Measurements from ENCODE around the gene DHDDS.

DHDDS gene

GRCh38 chr1:26449868-26450267 is 17.7 kb downstream of the DHDDS start:
- no peak overlapping the region for H3K9ac ChIP-seq (ENCODE audit: low read depth, low read length)
- H3K4me1 ChIP-seq (ENCODE audit: insufficient read depth, low read length) = peaks cover 4% of the 10 kb centered on the region; the same call in 1 of the 2 replicates
- peaks cover 23% of the 10 kb centered on the region for H3K36me3 ChIP-seq (ENCODE audit: insufficient read depth, low read length)
- H3K9me3 ChIP-seq (ENCODE audit: control insufficient read depth, insufficient read depth, low read length) = no peaks in the 10 kb centered on the region

GRCh38 chr1:26450908-26451307 is 18.8 kb downstream of the DHDDS start:
- Histone ChIP-seq H3K4me1 (ENCODE audit: insufficient read depth, low read length) (peaks cover 4% of the 10 kb centered on the region; the same call in 1 of the 2 replicates), H3K36me3 (ENCODE audit: insufficient read depth, low read length) (peaks cover 23% of the 10 kb centered on the region), H3K9me3 (ENCODE audit: control insufficient read depth, insufficient read depth, low read length) (no peaks in the 10 kb centered on the region), H3K9ac (ENCODE audit: low read depth, low read length) (no peak overlapping the region)

GRCh38 chr1:26452459-26453183 is 20.5 kb downstream of the DHDDS start:
- no peak overlapping the region for H3K9ac ChIP-seq (ENCODE audit: low read depth, low read length)
- H3K4me1 ChIP-seq (ENCODE audit: insufficient read depth, low read length) = peaks cover 3% of the 10 kb centered on the region; the same call in 1 of the 2 replicates
- H3K36me3 ChIP-seq (ENCODE audit: insufficient read depth, low read length) = peaks cover 19% of the 10 kb centered on the region
- no peaks in the 10 kb centered on the region for H3K9me3 ChIP-seq (ENCODE audit: control insufficient read depth, insufficient read depth, low read length)

GRCh38 chr1:26459148-26459547 is 27.0 kb downstream of the DHDDS start:
- Histone ChIP-seq H3K9ac (ENCODE audit: low read depth, low read length) (no peak overlapping the region), H3K36me3 (ENCODE audit: insufficient read depth, low read length) (peaks cover 7% of the 10 kb centered on the region), H3K9me3 (ENCODE audit: control insufficient read depth, insufficient read depth, low read length) (no peaks in the 10 kb centered on the region), H3K4me1 (ENCODE audit: insufficient read depth, low read length) (no peaks in the 10 kb centered on the region)

- H3K9ac ChIP-seq (ENCODE audit: low read depth, low read length) = no peak overlapping the region
- H3K36me3 ChIP-seq (ENCODE audit: insufficient read depth, low read length) = peaks cover 7% of the 10 kb centered on the region
- no peaks in the 10 kb centered on the region for H3K4me1 ChIP-seq (ENCODE audit: insufficient read depth, low read length)
- H3K9me3 ChIP-seq (ENCODE audit: control insufficient read depth, insufficient read depth, low read length) = no peaks in the 10 kb centered on the region
These were observed 27.5 kb downstream of the DHDDS start for GRCh38 chr1:26459573-26460031.

- peaks cover 10% of the 10 kb centered on the region for H3K36me3 ChIP-seq (ENCODE audit: insufficient read depth, low read length)
- H3K9ac ChIP-seq (ENCODE audit: low read depth, low read length) = no peak overlapping the region
- H3K4me1 ChIP-seq (ENCODE audit: insufficient read depth, low read length) = peaks cover 7% of the 10 kb centered on the region
- no peaks in the 10 kb centered on the region for H3K9me3 ChIP-seq (ENCODE audit: control insufficient read depth, insufficient read depth, low read length)
These were observed 36.8 kb downstream of the DHDDS start for GRCh38 chr1:26468911-26469310.

GRCh38 chr1:26469558-26469957 is 37.4 kb downstream of the DHDDS start:
- H3K4me1 ChIP-seq (ENCODE audit: insufficient read depth, low read length) = peaks cover 7% of the 10 kb centered on the region
- H3K36me3 ChIP-seq (ENCODE audit: insufficient read depth, low read length) = peaks cover 15% of the 10 kb centered on the region
- H3K9ac ChIP-seq (ENCODE audit: low read depth, low read length) = no peak overlapping the region
- no peaks in the 10 kb centered on the region for H3K9me3 ChIP-seq (ENCODE audit: control insufficient read depth, insufficient read depth, low read length)

GRCh38 chr1:26470878-26471497 is 38.9 kb downstream of the DHDDS start:
- peak overlapping the region; percentile 73 for H3K9ac ChIP-seq (ENCODE audit: low read depth, low read length)
- H3K36me3 ChIP-seq (ENCODE audit: insufficient read depth, low read length) = peaks cover 16% of the 10 kb centered on the region
- H3K9me3 ChIP-seq (ENCODE audit: control insufficient read depth, insufficient read depth, low read length) = no peaks in the 10 kb centered on the region
- H3K4me1 ChIP-seq (ENCODE audit: insufficient read depth, low read length) = peaks cover 7% of the 10 kb centered on the region

GRCh38 chr1:26471498-26472319 is 39.6 kb downstream of the DHDDS start:
- H3K36me3 ChIP-seq (ENCODE audit: insufficient read depth, low read length) = peaks cover 19% of the 10 kb centered on the region

GRCh38 chr1:26472320-26472900 is 40.3 kb downstream of the DHDDS start, which contains the start of gene HMGN2:
TSS of gene HMGN2 (plus strand) at chr1:26472440. CDS start at chr1:26472613, 173 bp downstream.
- Histone ChIP-seq H3K4me1 (ENCODE audit: insufficient read depth, low read length) (peaks cover 7% of the 10 kb centered on the region), H3K9me3 (ENCODE audit: control insufficient read depth, insufficient read depth, low read length) (no peaks in the 10 kb centered on the region), H3K36me3 (ENCODE audit: insufficient read depth, low read length) (peaks cover 24% of the 10 kb centered on the region), H3K9ac (ENCODE audit: low read depth, low read length) (peak within 1 kb of the TSS; percentile 76)

More at GRCh38 chr1:26471498-26472319, 39.6 kb downstream of the DHDDS start:
- Histone ChIP-seq H3K9ac (ENCODE audit: low read depth, low read length) (peak overlapping the region; percentile 73), H3K4me1 (ENCODE audit: insufficient read depth, low read length) (peaks cover 7% of the 10 kb centered on the region), H3K9me3 (ENCODE audit: control insufficient read depth, insufficient read depth, low read length) (no peaks in the 10 kb centered on the region)

- peak overlapping the region; percentile 76; the same call in 1 of the 2 replicates for H3K9ac ChIP-seq (ENCODE audit: low read depth, low read length)
- H3K4me1 ChIP-seq (ENCODE audit: insufficient read depth, low read length) = peaks cover 7% of the 10 kb centered on the region
- no peaks in the 10 kb centered on the region for H3K9me3 ChIP-seq (ENCODE audit: control insufficient read depth, insufficient read depth, low read length)
- peaks cover 24% of the 10 kb centered on the region for H3K36me3 ChIP-seq (ENCODE audit: insufficient read depth, low read length)
These were observed 41.1 kb downstream of the DHDDS start for GRCh38 chr1:26472901-26473845.

GRCh38 chr1:26474818-26475217 is 42.7 kb downstream of the DHDDS start:
- peaks cover 7% of the 10 kb centered on the region for H3K4me1 ChIP-seq (ENCODE audit: insufficient read depth, low read length)
- H3K9me3 ChIP-seq (ENCODE audit: control insufficient read depth, insufficient read depth, low read length) = no peaks in the 10 kb centered on the region
- H3K9ac ChIP-seq (ENCODE audit: low read depth, low read length) = no peak overlapping the region
- H3K36me3 ChIP-seq (ENCODE audit: insufficient read depth, low read length) = peaks cover 24% of the 10 kb centered on the region

- Histone ChIP-seq H3K4me1 (ENCODE audit: insufficient read depth, low read length) (peaks cover 2% of the 10 kb centered on the region; the same call in 1 of the 2 replicates), H3K36me3 (ENCODE audit: insufficient read depth, low read length) (peaks cover 24% of the 10 kb centered on the region), H3K9ac (ENCODE audit: low read depth, low read length) (no peak overlapping the region), H3K9me3 (ENCODE audit: control insufficient read depth, insufficient read depth, low read length) (no peaks in the 10 kb centered on the region)
These were observed 43.9 kb downstream of the DHDDS start for GRCh38 chr1:26475989-26476388.
